Dendritic cell treated with granulocyte-macrophage colony-stimulating factor and Interleukin-4, amounts not matched to agents 40 ng/mL and 50 ng/mL, for 4 days (primary cell): Measurements from ENCODE around the gene EPB41L3.
A peak's percentile ranks its signal among the peaks of the same experiment; 100 is the strongest.

Source experiments
- H3K27ac Mint-ChIP-seq: one replicate; pipeline ENCODE4 v1.8.0; 2022; ENCODE audit warnings: mild to moderate bottlenecking, mixed read lengths
- H3K27me3 Mint-ChIP-seq: one replicate; pipeline ENCODE4 v1.8.0; 2022; ENCODE audit warnings: mild to moderate bottlenecking, mixed read lengths
- H3K36me3 Mint-ChIP-seq: one replicate; pipeline ENCODE4 v1.8.0; 2022; ENCODE audit warnings: low read depth, mixed read lengths
- H3K4me1 Mint-ChIP-seq: one replicate; pipeline ENCODE4 v1.8.0; 2022; ENCODE audit warnings: low read depth, mixed read lengths
- H3K4me3 Mint-ChIP-seq: one replicate; pipeline ENCODE4 v1.8.0; 2022; ENCODE audit warnings: mild to moderate bottlenecking, moderate library complexity, mixed read lengths
- H3K9me3 Mint-ChIP-seq: one replicate; pipeline ENCODE4 v1.8.0; 2022; ENCODE audit warnings: mixed read lengths
- intact Hi-C: fragments of 100-400 bp; cut with micrococcal nuclease; formaldehyde crosslinking; loops from one replicate; pipeline ENCODE4 v1.15.0; 2022

The EPB41L3 gene

DNA sequence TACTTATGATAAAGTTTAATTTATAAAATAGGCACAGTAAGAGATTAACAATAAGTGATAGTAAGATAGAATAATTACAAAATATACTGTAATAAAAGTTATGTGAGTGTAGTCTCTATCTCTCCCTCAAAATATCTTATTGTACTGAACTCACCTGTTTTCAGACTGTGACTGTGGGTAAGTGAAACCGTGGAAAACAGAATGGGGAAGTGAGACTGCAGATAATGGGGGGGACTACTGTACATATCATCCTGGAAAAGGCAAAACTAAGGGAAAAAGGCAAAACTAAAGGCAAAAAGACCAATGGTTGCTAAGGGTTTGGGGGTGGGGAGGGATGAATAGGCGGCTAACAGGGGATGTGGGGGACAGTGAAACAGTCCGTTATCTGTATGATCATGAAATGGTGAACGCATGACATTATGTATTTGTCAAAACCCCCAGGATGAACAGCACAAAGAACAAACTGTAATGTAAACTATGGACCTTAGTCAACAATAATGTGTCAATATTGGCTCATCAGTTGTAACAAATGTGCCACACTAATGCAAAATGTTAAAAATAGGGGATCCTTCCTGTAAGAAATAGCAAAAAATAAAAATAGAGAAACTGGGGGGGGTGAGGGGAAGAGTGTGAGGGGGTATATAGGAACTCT, 93.8 kb downstream of the EPB41L3 start:
- intact Hi-C loops = loop anchor here (10.0 kb wide), 1 partner anchor 155 kb away; the partner anchor contains the start of gene ZBTB14
- Mint-ChIP-seq H3K27ac (no peak overlapping the region), H3K27me3 (no peaks in the 10 kb centered on the region), H3K4me3 (no peak overlapping the region), H3K9me3 (no peaks in the 10 kb centered on the region), H3K36me3 (no peaks in the 10 kb centered on the region), H3K4me1 (peaks cover 32% of the 10 kb centered on the region)

- Mint-ChIP-seq H3K4me1 (peaks cover 39% of the 10 kb centered on the region), H3K9me3 (no peaks in the 10 kb centered on the region), H3K27me3 (no peaks in the 10 kb centered on the region), H3K4me3 (no peak overlapping the region), H3K27ac (no peak overlapping the region), H3K36me3 (no peaks in the 10 kb centered on the region)
- intact Hi-C loops = loop anchor here (10.0 kb wide), 1 partner anchor 153 kb away; the partner anchor contains the start of gene ZBTB14
Measured at GRCh38 chr18:5447442-5447841, 96.4 kb downstream of the EPB41L3 start.

GRCh38 chr18:5444847-5445246, 99.0 kb downstream of the EPB41L3 start:
- Mint-ChIP-seq H3K4me3 (no peak overlapping the region), H3K4me1 (peaks cover 35% of the 10 kb centered on the region), H3K27ac (no peak overlapping the region), H3K9me3 (no peaks in the 10 kb centered on the region), H3K27me3 (no peaks in the 10 kb centered on the region), H3K36me3 (no peaks in the 10 kb centered on the region)
- intact Hi-C loops = loop anchor here (5.0 to 10.0 kb wide), 2 partner anchors 137 to 150 kb away; partner anchors contain the start of gene ZBTB14

DNA sequence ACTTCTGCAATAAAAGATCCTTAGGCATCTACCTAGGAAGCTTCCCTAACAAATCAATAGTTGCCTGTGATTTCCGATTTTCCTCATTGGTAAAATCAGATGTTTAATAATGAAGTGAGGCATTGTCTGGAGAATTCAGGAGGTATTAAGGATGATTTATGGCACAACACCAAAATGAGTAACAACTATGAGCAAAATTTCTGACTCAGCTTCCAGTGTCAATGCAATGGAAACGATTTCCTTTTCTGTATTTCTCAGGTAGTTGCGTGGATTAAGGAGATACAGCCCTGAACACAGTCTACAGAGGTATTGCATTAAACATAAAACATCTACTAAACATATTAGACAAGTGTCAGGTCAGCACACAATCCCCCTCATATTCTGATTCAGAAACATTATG, 99.5 kb downstream of the EPB41L3 start:
- Mint-ChIP-seq H3K27me3 (no peaks in the 10 kb centered on the region), H3K4me1 (peaks cover 34% of the 10 kb centered on the region), H3K27ac (no peak overlapping the region), H3K4me3 (no peak overlapping the region), H3K36me3 (no peaks in the 10 kb centered on the region), H3K9me3 (no peaks in the 10 kb centered on the region)
- intact Hi-C loops = loop anchor here (5.0 to 10.0 kb wide), 2 partner anchors 138 to 149 kb away; partner anchors contain the start of gene ZBTB14

DNA sequence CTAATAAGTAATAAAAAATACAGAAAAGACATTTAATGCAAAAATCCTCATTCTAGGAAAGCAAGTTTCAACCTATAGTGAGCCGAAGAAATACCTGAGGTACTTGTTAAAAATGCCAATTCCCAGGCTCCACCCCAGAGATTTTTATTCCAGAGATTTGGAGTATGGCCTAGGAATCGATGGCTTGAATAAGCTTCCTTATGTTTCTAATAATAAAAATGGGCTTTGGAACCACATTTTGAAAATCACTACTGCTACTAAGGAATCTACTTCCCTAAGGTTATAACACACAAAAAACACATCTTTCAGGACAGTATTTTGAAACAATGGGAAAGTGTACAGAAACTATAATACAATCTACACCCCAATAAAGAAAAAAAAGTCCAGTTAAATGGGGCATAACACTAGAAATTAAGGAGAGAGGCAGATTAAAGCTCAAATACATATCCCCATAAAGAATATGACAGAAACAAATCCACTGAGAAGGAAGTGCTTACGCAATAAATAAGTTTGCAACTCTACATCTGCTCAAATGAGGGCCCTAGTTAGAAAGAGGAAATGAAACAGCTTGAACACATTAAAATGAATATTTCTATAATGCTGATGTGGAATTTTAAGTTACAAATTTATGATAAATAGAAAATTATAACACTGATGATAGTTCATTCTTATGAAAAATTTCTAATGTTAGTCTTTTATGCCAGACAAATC, 103.7 kb downstream of the EPB41L3 start:
- Mint-ChIP-seq H3K27me3 (no peaks in the 10 kb centered on the region), H3K4me3 (no peak overlapping the region), H3K36me3 (peaks cover 7% of the 10 kb centered on the region), H3K4me1 (peaks cover 40% of the 10 kb centered on the region), H3K27ac (peak overlapping the region; percentile 79), H3K9me3 (no peaks in the 10 kb centered on the region)
- intact Hi-C loops = loop anchor here (2.0 to 10.0 kb wide), 4 partner anchors 15 to 203 kb away; partner anchors contain the start of gene ZBTB14

DNA sequence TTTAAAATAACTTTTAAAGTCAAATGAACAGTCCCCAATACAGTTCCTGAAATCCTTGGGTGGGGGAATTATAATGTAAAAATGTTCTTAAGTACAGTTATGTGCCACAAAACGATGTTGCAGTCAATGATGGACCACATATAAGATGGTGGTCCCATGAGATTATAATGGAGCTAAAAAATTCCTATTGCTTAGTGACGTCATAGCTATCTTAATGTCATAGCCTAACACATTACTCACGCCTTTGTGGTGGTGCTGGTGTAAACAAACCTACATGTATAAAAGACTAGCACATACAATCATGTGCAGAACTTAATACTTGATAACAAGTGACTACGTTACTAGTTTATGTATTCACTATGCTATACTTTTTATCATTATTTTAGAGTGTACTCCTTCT, 109.4 kb downstream of the EPB41L3 start:
- Mint-ChIP-seq H3K27ac (no peak overlapping the region), H3K27me3 (no peaks in the 10 kb centered on the region), H3K9me3 (no peaks in the 10 kb centered on the region), H3K4me1 (peaks cover 19% of the 10 kb centered on the region), H3K36me3 (peaks cover 40% of the 10 kb centered on the region), H3K4me3 (no peak overlapping the region)
- intact Hi-C loops = no loop called here

DNA sequence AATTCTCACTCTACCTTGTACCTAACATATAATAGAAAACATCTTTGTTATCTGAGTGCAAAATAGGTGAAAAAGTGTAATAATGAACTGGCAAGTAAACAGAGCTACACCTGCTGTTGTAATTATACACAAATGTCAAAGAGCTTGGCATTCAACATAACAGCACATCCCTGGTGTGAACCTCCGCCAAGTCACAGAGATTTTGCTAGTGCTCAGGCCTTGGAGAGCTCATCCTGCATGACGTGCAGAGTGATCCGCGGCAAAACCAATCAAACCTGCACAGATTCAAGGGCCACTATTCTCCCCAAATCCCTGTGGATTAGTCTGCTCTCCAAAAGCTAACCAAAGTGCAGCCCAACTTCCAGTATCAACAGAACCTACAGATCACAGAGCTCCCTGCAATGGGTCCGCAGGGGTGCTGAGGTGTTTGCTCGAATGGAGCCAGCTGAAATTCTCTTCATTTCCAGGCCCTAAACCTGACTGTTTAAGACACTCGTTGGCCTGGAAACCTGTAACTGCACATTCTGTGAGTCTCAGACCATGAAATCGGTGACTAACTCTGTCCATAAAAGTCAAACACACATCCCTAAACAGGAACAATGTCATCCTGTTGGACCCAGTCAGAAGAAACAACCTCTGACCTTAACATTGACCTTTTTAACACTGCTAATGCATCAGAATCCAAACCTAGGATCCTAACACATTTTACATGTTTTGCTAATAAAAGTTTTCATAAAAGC, 111.8 kb downstream of the EPB41L3 start:
- Mint-ChIP-seq H3K27ac (peak overlapping the region; percentile 11), H3K27me3 (no peaks in the 10 kb centered on the region), H3K9me3 (no peaks in the 10 kb centered on the region), H3K4me1 (peaks cover 6% of the 10 kb centered on the region), H3K36me3 (peaks cover 36% of the 10 kb centered on the region), H3K4me3 (no peak overlapping the region)
- intact Hi-C loops = no loop called here

- Mint-ChIP-seq H3K27me3 (no peaks in the 10 kb centered on the region), H3K4me3 (no peak overlapping the region), H3K27ac (no peak overlapping the region), H3K36me3 (peaks cover 41% of the 10 kb centered on the region), H3K4me1 (peaks cover 14% of the 10 kb centered on the region), H3K9me3 (no peaks in the 10 kb centered on the region)
- intact Hi-C loops = no loop called here
Measured at GRCh38 chr18:5430131-5430530, 113.7 kb downstream of the EPB41L3 start.

DNA sequence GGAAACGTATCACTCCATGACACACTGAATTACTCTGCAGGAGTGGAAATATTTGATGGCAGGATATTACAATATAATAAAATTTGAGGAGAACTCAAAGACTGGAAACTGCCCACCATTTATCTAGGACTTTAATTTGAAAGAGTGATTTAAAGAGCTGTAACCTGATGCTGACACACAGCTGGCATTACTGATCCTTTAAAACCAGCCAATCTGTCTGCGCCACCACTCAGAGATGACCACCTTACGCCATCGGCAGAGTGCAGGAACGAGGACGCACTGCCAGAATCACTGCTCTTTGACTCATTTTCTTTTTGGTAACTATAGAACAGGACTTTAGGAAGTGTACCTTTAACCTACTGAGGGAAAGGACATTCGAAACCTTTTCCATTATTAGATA, 114.1 kb downstream of the EPB41L3 start:
- H3K4me1 Mint-ChIP-seq = peaks cover 16% of the 10 kb centered on the region
- H3K4me3 Mint-ChIP-seq = no peak overlapping the region
- H3K27me3 Mint-ChIP-seq = no peaks in the 10 kb centered on the region
- no peaks in the 10 kb centered on the region for H3K9me3 Mint-ChIP-seq
- H3K36me3 Mint-ChIP-seq = peaks cover 41% of the 10 kb centered on the region
- H3K27ac Mint-ChIP-seq = no peak overlapping the region
- intact Hi-C loops = no loop called here

DNA sequence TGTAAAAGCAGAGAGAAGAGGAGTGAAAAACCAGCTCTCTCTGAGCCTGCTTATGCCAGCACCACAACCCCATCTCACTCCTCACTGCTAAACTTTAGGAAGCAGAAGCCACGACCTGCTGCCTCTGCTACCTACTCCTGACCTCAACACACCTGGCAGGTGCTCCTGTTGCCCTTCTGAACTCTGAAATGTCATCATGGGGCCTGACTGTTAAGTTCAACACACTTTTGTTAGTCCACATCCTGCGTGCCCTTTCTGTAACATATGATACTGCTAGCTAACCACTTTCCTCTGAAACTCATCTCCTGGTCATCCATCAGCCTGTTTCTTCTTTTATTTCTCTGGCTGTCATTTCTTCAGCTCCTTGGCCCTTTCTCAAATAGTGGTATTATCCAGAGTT, 118.1 kb downstream of the EPB41L3 start:
- no peak overlapping the region for H3K27ac Mint-ChIP-seq
- H3K4me3 Mint-ChIP-seq = no peak overlapping the region
- intact Hi-C loops = loop anchor here (1.0 kb wide), 1 partner anchor 121 kb away; no protein-coding TSS in a partner anchor
- H3K27me3 Mint-ChIP-seq = no peaks in the 10 kb centered on the region
- H3K36me3 Mint-ChIP-seq = peaks cover 51% of the 10 kb centered on the region
- H3K4me1 Mint-ChIP-seq = peaks cover 27% of the 10 kb centered on the region
- no peaks in the 10 kb centered on the region for H3K9me3 Mint-ChIP-seq

DNA sequence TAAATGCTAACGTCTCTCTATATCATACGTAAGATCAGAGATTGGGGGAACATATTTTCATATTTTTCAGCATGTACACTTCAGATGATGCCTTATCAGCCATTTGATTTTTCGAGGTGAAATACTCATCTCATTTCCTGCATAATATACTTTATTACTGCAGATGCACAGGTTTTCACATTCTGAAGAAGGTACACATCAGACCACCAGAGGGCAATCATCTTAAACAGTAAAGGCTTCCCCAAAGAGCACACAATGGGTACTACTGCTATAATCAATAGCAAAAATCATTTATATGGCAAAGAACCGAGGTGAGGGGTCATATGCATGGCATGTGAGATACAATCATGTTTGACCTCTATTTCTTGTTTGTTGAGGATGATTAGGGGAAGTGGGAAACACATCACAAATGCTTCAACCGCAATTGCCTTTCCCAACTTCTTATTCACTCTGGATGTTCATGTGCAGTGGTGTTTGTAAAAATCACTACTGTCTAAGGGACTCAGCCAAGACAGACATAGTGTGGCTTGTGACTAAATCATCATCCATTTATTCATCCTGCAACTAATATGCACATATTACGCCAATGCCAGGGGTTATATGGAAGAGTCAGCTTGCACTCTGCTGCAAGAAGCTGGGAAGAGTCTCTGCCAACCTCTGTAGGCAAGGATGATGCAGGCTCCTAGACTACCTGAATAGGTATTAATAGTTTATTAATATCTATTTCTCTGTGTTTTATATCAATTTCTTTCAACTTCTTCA, 118.7 kb downstream of the EPB41L3 start:
- intact Hi-C loops = loop anchor here (1.0 kb wide), 1 partner anchor 121 kb away; no protein-coding TSS in a partner anchor
- no peak overlapping the region for H3K4me3 Mint-ChIP-seq
- peaks cover 28% of the 10 kb centered on the region for H3K4me1 Mint-ChIP-seq
- H3K27me3 Mint-ChIP-seq = no peaks in the 10 kb centered on the region
- H3K27ac Mint-ChIP-seq = no peak overlapping the region
- H3K36me3 Mint-ChIP-seq = peaks cover 46% of the 10 kb centered on the region
- no peaks in the 10 kb centered on the region for H3K9me3 Mint-ChIP-seq

DNA sequence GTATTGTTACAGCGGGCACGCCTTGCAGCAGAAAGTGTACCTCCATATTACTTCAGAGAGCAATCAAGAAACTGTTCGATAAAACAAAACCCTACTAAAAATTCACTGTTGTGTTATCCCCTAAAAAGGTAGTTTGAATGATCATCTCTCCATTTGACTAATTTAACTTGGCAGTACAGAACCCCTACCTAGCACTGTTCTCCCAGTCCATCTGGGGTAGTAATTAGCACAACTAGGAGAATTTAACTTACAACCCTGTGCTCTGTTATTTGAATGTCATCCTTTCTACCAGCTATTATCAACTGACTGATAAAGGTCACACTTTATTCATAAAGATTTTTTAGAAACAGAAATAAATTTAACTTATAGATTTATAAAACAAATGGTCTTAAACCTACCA, 121.2 kb downstream of the EPB41L3 start:
- intact Hi-C loops = no loop called here
- no peaks in the 10 kb centered on the region for H3K9me3 Mint-ChIP-seq
- H3K27me3 Mint-ChIP-seq = no peaks in the 10 kb centered on the region
- no peak overlapping the region for H3K4me3 Mint-ChIP-seq
- peaks cover 50% of the 10 kb centered on the region for H3K36me3 Mint-ChIP-seq
- peaks cover 50% of the 10 kb centered on the region for H3K4me1 Mint-ChIP-seq
- H3K27ac Mint-ChIP-seq = no peak overlapping the region

GRCh38 chr18:5421981-5422380, 121.8 kb downstream of the EPB41L3 start:
- H3K4me3 Mint-ChIP-seq = no peak overlapping the region
- no peak overlapping the region for H3K27ac Mint-ChIP-seq
- H3K9me3 Mint-ChIP-seq = no peaks in the 10 kb centered on the region
- intact Hi-C loops = no loop called here
- H3K4me1 Mint-ChIP-seq = peaks cover 57% of the 10 kb centered on the region
- H3K36me3 Mint-ChIP-seq = peaks cover 50% of the 10 kb centered on the region
- no peaks in the 10 kb centered on the region for H3K27me3 Mint-ChIP-seq
